Osteoblast (primary cell): ENCODE results near the gene RRP15. TPM values are rescaled to one million over a fixed set of nuclear protein-coding genes. Genes with fewer than 3 reads are reported as not detected.

Experiments used
- DNase-seq: peaks from one replicate; pipeline ENCODE4 v3.0.0; 2011; ENCODE audit warnings: low spot score, mixed read lengths; ENCODE audit not compliant: insufficient read length; ENCODE audit errors: missing footprints
- H2AFZ ChIP-seq: 2 replicates; pipeline ENCODE4 v1.6.0; 2011; ENCODE audit warnings: mild to moderate bottlenecking, low read length
- H3K27ac ChIP-seq: 2 replicates; pipeline ENCODE4 v1.5.1; 2011; ENCODE audit warnings: mild to moderate bottlenecking, low read depth, low read length, moderate library complexity
- H3K27me3 ChIP-seq: 2 replicates; pipeline ENCODE4 v1.6.0; 2012; ENCODE audit warnings: mild to moderate bottlenecking, control low read depth, inconsistent platforms, low read length, moderate library complexity; ENCODE audit not compliant: insufficient read depth
- H3K36me3 ChIP-seq: 2 replicates; pipeline ENCODE4 v1.5.1; 2011; ENCODE audit warnings: mild to moderate bottlenecking, low read length, control low read depth, moderate library complexity; ENCODE audit not compliant: insufficient read depth
- H3K4me1 ChIP-seq: 2 replicates; pipeline ENCODE4 v1.5.1; 2011; ENCODE audit warnings: mild to moderate bottlenecking, low read length, control low read depth, moderate library complexity; ENCODE audit not compliant: insufficient read depth
- H3K4me2 ChIP-seq: 2 replicates; pipeline ENCODE4 v1.6.0; 2011; ENCODE audit warnings: mild to moderate bottlenecking, low read length; ENCODE audit not compliant: insufficient read depth
- H3K4me3 ChIP-seq: fragments of 200-600 bp; sonication (generic); 3 replicates; pipeline ENCODE4 v1.5.1; 2012; ENCODE audit warnings: mild to moderate bottlenecking, low read length, inconsistent platforms; ENCODE audit not compliant: insufficient read depth
- H3K79me2 ChIP-seq: 2 replicates; pipeline ENCODE4 v1.6.0; 2012; ENCODE audit warnings: mild to moderate bottlenecking, low read length, control low read depth, inconsistent platforms; ENCODE audit not compliant: insufficient read depth
- H3K9me3 ChIP-seq: 2 replicates; pipeline ENCODE4 v1.5.1; 2011; ENCODE audit warnings: low read depth, low read length, control low read depth
- H4K20me1 ChIP-seq: 2 replicates; pipeline ENCODE4 v1.6.0; 2012; ENCODE audit warnings: mild to moderate bottlenecking, low read length, control low read depth; ENCODE audit not compliant: insufficient read depth
- CTCF ChIP-seq: IDR thresholded peaks from 2 replicates; pipeline ENCODE4 v1.5.1; 2011; ENCODE audit warnings: mild to moderate bottlenecking, low read depth, low read length, moderate library complexity; ENCODE audit errors: extremely low read depth
- total RNA-seq: library from RNA; depleted of rRNA; stranded (reverse); fragments of >200 nt; gene quantifications from 2 replicates; pipeline ENCODE4 v1.2.3, GENCODE V29; 2012

RRP15 gene
- total RNA-seq, 1 donor: 10.9 TPM

- H3K27me3 ChIP-seq: no peaks in the 10 kb centered on the region
- H3K9me3 ChIP-seq: no peaks in the 10 kb centered on the region
- H4K20me1 ChIP-seq: no peaks in the 10 kb centered on the region
- no peak overlapping the region for H3K27ac ChIP-seq
- no peak overlapping the region for H3K4me3 ChIP-seq
- no peaks in the 10 kb centered on the region for H3K4me1 ChIP-seq
- H3K79me2 ChIP-seq: peaks cover 2% of the 10 kb centered on the region
- no peak for TF ChIP-seq CTCF
- DNase-seq: no peak
- no peak overlapping the region for H2AFZ ChIP-seq
- no peak overlapping the region for H3K4me2 ChIP-seq
- H3K36me3 ChIP-seq: peaks cover 5% of the 10 kb centered on the region
Observed at GRCh38 chr1:218322762-218323161, 37.7 kb downstream of the RRP15 start.

DNA sequence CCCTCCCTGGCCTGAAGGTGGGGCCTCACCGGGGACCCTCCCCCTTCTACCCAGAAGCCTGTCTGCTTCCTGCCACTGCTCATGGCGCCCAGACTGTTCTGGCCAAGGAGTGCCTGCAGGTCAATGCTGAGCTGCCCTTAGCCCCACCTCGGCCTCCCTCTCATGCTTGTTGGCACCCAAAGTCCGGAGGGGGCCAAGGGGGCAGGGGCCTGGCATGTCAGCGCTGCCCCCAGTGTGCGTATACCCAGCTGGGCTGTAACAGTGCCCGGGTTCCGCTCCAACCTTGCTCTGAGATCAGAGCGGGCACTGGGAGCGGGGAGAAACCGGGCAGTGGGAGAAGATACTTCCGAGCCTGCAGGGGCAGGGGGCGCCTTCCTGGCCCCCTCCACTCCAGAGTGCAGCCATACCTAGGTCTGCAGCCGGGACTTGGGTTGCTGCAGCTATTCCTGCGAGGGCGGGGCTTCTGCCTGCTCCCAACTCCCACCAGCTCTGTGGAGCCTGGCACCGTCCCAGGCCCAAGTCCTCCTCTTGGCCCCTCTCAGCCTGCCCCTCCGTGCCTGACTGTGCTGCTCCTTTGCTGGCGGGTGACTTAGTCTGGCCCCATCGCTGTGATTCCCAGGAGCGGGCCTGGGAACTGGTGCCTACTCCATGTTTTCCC lies 38.6 kb downstream of the RRP15 start:
- no peaks in the 10 kb centered on the region for H3K36me3 ChIP-seq
- H3K4me3 ChIP-seq: no peak overlapping the region
- no peak overlapping the region for H3K4me2 ChIP-seq
- no peak for DNase-seq
- no peak overlapping the region for H2AFZ ChIP-seq
- peaks cover 2% of the 10 kb centered on the region for H3K79me2 ChIP-seq
- no peaks in the 10 kb centered on the region for H3K9me3 ChIP-seq
- H3K4me1 ChIP-seq: no peaks in the 10 kb centered on the region
- no peaks in the 10 kb centered on the region for H3K27me3 ChIP-seq
- H3K27ac ChIP-seq: no peak overlapping the region
- TF ChIP-seq CTCF: no peak
- no peaks in the 10 kb centered on the region for H4K20me1 ChIP-seq

DNA sequence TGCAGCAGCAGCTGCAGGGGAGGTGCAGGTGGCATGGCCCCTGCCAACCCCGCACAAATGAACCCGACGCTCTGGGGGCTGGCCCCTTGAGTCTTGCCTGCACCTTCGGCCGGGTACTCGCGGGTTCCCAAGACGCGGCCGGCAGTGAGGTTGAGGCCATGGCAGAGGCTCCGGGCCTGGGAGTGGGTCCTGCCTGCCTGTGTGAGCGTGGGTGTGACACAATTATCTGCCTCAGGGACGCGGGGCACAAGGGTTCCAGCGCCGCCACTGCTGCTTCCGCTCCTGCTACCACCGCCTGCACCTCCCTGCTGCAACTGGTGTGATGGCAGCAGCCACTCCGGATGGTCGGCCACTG lies 39.1 kb downstream of the RRP15 start:
- Histone ChIP-seq H3K4me3 (no peak overlapping the region), H3K27ac (no peak overlapping the region), H3K36me3 (no peaks in the 10 kb centered on the region), H3K4me2 (no peak overlapping the region), H2AFZ (no peak overlapping the region), H3K27me3 (no peaks in the 10 kb centered on the region), H3K9me3 (no peaks in the 10 kb centered on the region), H3K79me2 (peaks cover 2% of the 10 kb centered on the region), H4K20me1 (no peaks in the 10 kb centered on the region), H3K4me1 (no peaks in the 10 kb centered on the region)
- no peak for DNase-seq
- no peak for TF ChIP-seq CTCF

DNA sequence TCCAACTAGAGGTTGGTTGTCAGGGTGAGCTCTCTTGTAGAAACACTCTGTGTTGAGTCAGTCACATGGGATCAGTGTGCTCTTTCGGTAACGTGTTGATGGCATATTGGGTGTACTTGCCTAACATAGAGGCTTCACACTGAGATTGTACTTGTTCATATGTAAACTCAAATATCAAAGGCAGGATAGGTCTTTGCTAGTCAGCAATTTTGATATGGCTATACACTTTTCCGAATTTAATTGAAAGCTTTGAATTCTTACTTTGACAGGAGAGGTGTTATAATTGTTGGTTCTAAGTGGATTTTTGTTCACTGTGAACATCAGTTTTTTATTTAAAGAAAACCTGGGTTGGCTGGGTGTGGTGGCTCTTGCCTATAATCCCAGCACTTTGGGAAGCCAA lies 43.7 kb downstream of the RRP15 start:
- Histone ChIP-seq H3K4me2 (no peak overlapping the region), H4K20me1 (no peaks in the 10 kb centered on the region), H3K9me3 (no peaks in the 10 kb centered on the region), H3K4me3 (no peak overlapping the region), H3K36me3 (no peaks in the 10 kb centered on the region), H3K27me3 (no peaks in the 10 kb centered on the region), H3K79me2 (no peaks in the 10 kb centered on the region), H3K27ac (no peak overlapping the region), H2AFZ (no peak overlapping the region), H3K4me1 (no peaks in the 10 kb centered on the region)
- DNase-seq: no peak
- no peak for TF ChIP-seq CTCF
